SK-N-SH (cell line): Measurements from ENCODE around the gene KLHDC9. TPM values are rescaled to one million over a fixed set of nuclear protein-coding genes. Genes with fewer than 3 reads are reported as not detected.

ENCODE experiments used
- CTCF ChIA-PET: fragments of 300-600, 350-600 bp; formaldehyde crosslinking; extraction: SDS; loops from one replicate; lab custom pipeline; 2021; lab: Yijun Ruan, JAX
- POLR2A ChIA-PET: fragments of 350-600 bp; sonication (Branson Sonifier 250); formaldehyde crosslinking; extraction: SDS; loops from one replicate; lab custom pipeline; 2020; ENCODE audit warnings: antibody characterized with exemption, inconsistent platforms; lab: Yijun Ruan, JAX
- DNase-seq: peaks from one replicate; pipeline ENCODE4 v3.0.0; 2012
- H2AFZ ChIP-seq: fragments of 200-600 bp; sonication (generic); 2 replicates; pipeline ENCODE4 v1.8.1; 2016; ENCODE audit warnings: antibody characterized with exemption, mild to moderate bottlenecking, low read depth
- H3F3A ChIP-seq: fragments of 200-600 bp; sonication (generic); replicated peaks from 2 replicates; pipeline ENCODE3; 2016; ENCODE audit warnings: antibody characterized with exemption, mild to moderate bottlenecking; ENCODE audit not compliant: insufficient read depth
- H3K27ac ChIP-seq, 2 experiments: fragments of 200-500 bp in 1 of 2; fragments of 200-600 bp in 1 of 2; sonication (Bioruptor generic) in 1 of 2; sonication (generic), shearing (Covaris generic) in 1 of 2; 2 replicates each; pipeline versions ENCODE4 v1.5.1 to v1.6.1; 2014 to 2016; ENCODE audit warnings: low read depth in 2 of 2, inconsistent platforms in 1 of 2, low read length in 1 of 2, mild to moderate bottlenecking in 1 of 2, mixed read lengths in 1 of 2
- H3K27me3 ChIP-seq: fragments of 200-600 bp; sonication (generic), shearing (Covaris generic); 2 replicates; pipeline ENCODE4 v1.6.1; 2016; ENCODE audit warnings: mixed run types; ENCODE audit not compliant: insufficient read depth
- H3K36me3 ChIP-seq, 2 experiments: fragments of 200-500 bp in 1 of 2; fragments of 200-600 bp in 1 of 2; sonication (Bioruptor generic) in 1 of 2; sonication (generic) in 1 of 2; replicated peaks in 1 of 2; 2 replicates each; pipeline versions ENCODE3 to v1.5.1; 2014 to 2016; ENCODE audit warnings: low read length in 1 of 2, mild to moderate bottlenecking in 1 of 2; ENCODE audit not compliant: insufficient read depth in 2 of 2, control insufficient read depth in 1 of 2
- H3K4me1 ChIP-seq, 2 experiments: fragments of 200-500 bp in 1 of 2; fragments of 200-600 bp in 1 of 2; sonication (Bioruptor generic) in 1 of 2; sonication (generic), shearing (Covaris generic) in 1 of 2; 2 replicates each; pipeline versions ENCODE4 v1.5.1 to v1.6.1; 2014 to 2016; ENCODE audit warnings: low read depth in 1 of 2, low read length in 1 of 2, mixed run types in 1 of 2; ENCODE audit not compliant: insufficient read depth in 2 of 2, control insufficient read depth in 1 of 2
- H3K4me2 ChIP-seq: fragments of 200-600 bp; sonication (generic), shearing (Covaris generic); 2 replicates; pipeline ENCODE4 v1.6.1; 2017; ENCODE audit warnings: mixed run types
- H3K4me3 ChIP-seq, 2 experiments: fragments of 200-500 bp in 1 of 2; fragments of 200-600 bp in 1 of 2; sonication (Bioruptor generic) in 1 of 2; sonication (generic), shearing (Covaris generic) in 1 of 2; 2 replicates each; pipeline versions ENCODE4 v1.5.1 to v1.8.1; 2014 to 2016; ENCODE audit warnings: low read depth in 2 of 2, inconsistent platforms in 1 of 2, low read length in 1 of 2, mild to moderate bottlenecking in 1 of 2, mixed read lengths in 1 of 2, moderate library complexity in 1 of 2
- H3K79me2 ChIP-seq: fragments of 200-600 bp; sonication (generic); 2 replicates; pipeline ENCODE4 v1.8.1; 2017; ENCODE audit warnings: mild to moderate bottlenecking; ENCODE audit not compliant: insufficient read depth
- H3K9ac ChIP-seq: fragments of 200-600 bp; sonication (generic); 2 replicates; pipeline ENCODE4 v1.6.1; 2017; ENCODE audit warnings: mixed run types
- H3K9me2 ChIP-seq: fragments of 200-600 bp; sonication (generic); 2 replicates; pipeline ENCODE4 v1.6.1; 2017; ENCODE audit warnings: mixed run types
- H3K9me3 ChIP-seq: fragments of 200-600 bp; sonication (generic); 2 replicates; pipeline ENCODE4 v1.6.1; 2017; ENCODE audit warnings: mixed run types, mild to moderate bottlenecking, moderate library complexity
- H4K20me1 ChIP-seq: fragments of 200-600 bp; sonication (generic); 2 replicates; pipeline ENCODE4 v1.6.1; 2017; ENCODE audit warnings: mild to moderate bottlenecking, mixed run types; ENCODE audit not compliant: insufficient read depth
- EP300 ChIP-seq, 2 experiments: IDR thresholded peaks; 2 replicates each; pipeline versions ENCODE4 v1.4.0 to v1.6.1; 2012; ENCODE audit warnings: borderline replicate concordance in 1 of 2, low read depth in 1 of 2, low read length in 1 of 2
- JUND ChIP-seq: IDR thresholded peaks from 2 replicates; pipeline ENCODE4 v1.4.0; 2012
- MAX ChIP-seq: IDR thresholded peaks from 2 replicates; pipeline ENCODE4 v1.4.0; 2012; ENCODE audit warnings: low read depth
- NFIC ChIP-seq: IDR thresholded peaks from 2 replicates; pipeline ENCODE4 v1.4.0; 2012; ENCODE audit warnings: borderline replicate concordance
- POLR2AphosphoS5 ChIP-seq: IDR thresholded peaks from 2 replicates; pipeline ENCODE4 v1.6.1; 2012; ENCODE audit warnings: low read depth, low read length
- RAD21 ChIP-seq: IDR thresholded peaks from 2 replicates; pipeline ENCODE4 v1.6.1; 2012; ENCODE audit warnings: mild to moderate bottlenecking, low read length
- RCOR1 ChIP-seq: fragments of 150-350 bp; IDR thresholded peaks from 2 replicates; pipeline ENCODE4 v1.6.1; 2017; ENCODE audit warnings: antibody characterized with exemption, low read length
- REST ChIP-seq: IDR thresholded peaks from 2 replicates; pipeline ENCODE4 v1.6.1; 2012; ENCODE audit warnings: mild to moderate bottlenecking, low read depth, low read length, moderate library complexity
- TCF12 ChIP-seq: IDR thresholded peaks from 2 replicates; pipeline ENCODE4 v1.4.0; 2012
- TEAD4 ChIP-seq: IDR thresholded peaks from 2 replicates; pipeline ENCODE4 v1.4.0; 2012; ENCODE audit warnings: mild to moderate bottlenecking, borderline replicate concordance; ENCODE audit not compliant: insufficient read depth
- USF1 ChIP-seq: IDR thresholded peaks from 2 replicates; pipeline ENCODE4 v1.4.0; 2012; ENCODE audit warnings: low read depth, borderline replicate concordance
- USF2 ChIP-seq: fragments of 150-350 bp; IDR thresholded peaks from 2 replicates; pipeline ENCODE4 v1.6.1; 2017; ENCODE audit warnings: antibody characterized with exemption, low read length, low read depth, borderline replicate concordance
- YY1 ChIP-seq: IDR thresholded peaks from 2 replicates; pipeline ENCODE4 v1.4.0; 2012; ENCODE audit warnings: low read depth, mild to moderate bottlenecking
- WGBS: methylation state at CpG from one replicate; pipeline ENCODE4 v1.1.6; 2017; ENCODE audit warnings: low lambda C conversion rate; 5-methylcytosine and 5-hydroxymethylcytosine counted together
- polyA plus RNA-seq, 3 experiments: library from polyadenylated mRNA; depleted of rRNA; stranded (reverse); fragments of >200 nt; gene quantifications; 2 replicates each; pipeline ENCODE4 v1.2.3, GENCODE V29; 2012

The KLHDC9 gene
- polyA plus RNA-seq, 1 of the 3 experiments (the other 2 are of a cell fraction): 4.7 TPM

GRCh38 chr1:161068306-161069234 is 29.6 kb upstream of the KLHDC9 start (continued):
- TF ChIP-seq EP300 (IDR thresholded peaks at IDR 0.05; ENCODE audit: borderline replicate concordance in 1 of 2, low read depth in 1 of 2, low read length in 1 of 2): no peak
- TF ChIP-seq JUND: no peak
- TF ChIP-seq, all 33 proteins: peak for 0

- Histone ChIP-seq H3K9me2 (no peaks in the 10 kb centered on the region), H3K27me3 (peaks cover 4% of the 10 kb centered on the region; the same call in 1 of the 2 replicates), H3K4me3 (no peak overlapping the region), H2AFZ (no peak overlapping the region), H3K9me3 (no peaks in the 10 kb centered on the region), H3K79me2 (no peaks in the 10 kb centered on the region), H3K4me1 (no peaks in the 10 kb centered on the region), H3K36me3 (no peaks in the 10 kb centered on the region), H4K20me1 (no peaks in the 10 kb centered on the region), H3F3A (no peaks in the 10 kb centered on the region), H3K4me2 (no peak overlapping the region), H3K27ac (no peak overlapping the region), H3K9ac (no peak overlapping the region)
- TF ChIP-seq RCOR1: no peak
- TF ChIP-seq YY1: no peak
- TF ChIP-seq TCF12: no peak
- TF ChIP-seq NFIC: no peak
- TF ChIP-seq USF2: no peak
- no peak for TF ChIP-seq RAD21
- TF ChIP-seq TEAD4: no peak
- no peak for TF ChIP-seq REST
- TF ChIP-seq MAX: no peak
- no peak for TF ChIP-seq POLR2AphosphoS5
- no peak for TF ChIP-seq USF1
- POLR2A ChIA-PET: no interaction called here
- CTCF ChIA-PET: interaction anchor here (1.6 to 22.7 kb wide), 2 partner anchors 9 to 27 kb away, joined by 3 to 198 read pairs; partner anchors contain the start of gene KLHDC9
- WGBS: 76% methylated on average over 9 of the region's 9 CpGs
- DNase-seq: no peak
Observed at GRCh38 chr1:161069241-161069640, 28.9 kb upstream of the KLHDC9 start.
